ENCODE measurements around the gene PLLP.
A peak's percentile ranks its signal among the peaks of the same experiment; 100 is the strongest.

PLLP gene

GRCh38 chr16:57251352-57251751, 33.1 kb downstream of the PLLP start:
- peaks cover 4% of the 10 kb centered on the region for H3K79me2 ChIP-seq (ENCODE audit: insufficient read depth, low read length)
- H3K9me3 ChIP-seq (ENCODE audit: insufficient read depth, low read depth, low read length) = no peaks in the 10 kb centered on the region
- no peak overlapping the region for H3K4me2 ChIP-seq (ENCODE audit: low read depth, low read length, poor library complexity, severe bottlenecking)
- peaks cover 23% of the 10 kb centered on the region; the same call in 1 of the 2 replicates for H3K36me3 ChIP-seq (ENCODE audit: insufficient read depth, low read length)
- no peak overlapping the region for H3K9ac ChIP-seq (ENCODE audit: low read depth, low read length, poor library complexity, severe bottlenecking)
- no peak overlapping the region for H3K4me3 ChIP-seq (ENCODE audit: low read length, poor library complexity, severe bottlenecking)
- H3F3A ChIP-seq (ENCODE audit: low read depth) = no peaks in the 10 kb centered on the region
- no peaks in the 10 kb centered on the region for H3K27me3 ChIP-seq (ENCODE audit: insufficient read depth, low read length, poor library complexity, severe bottlenecking)
- no peaks in the 10 kb centered on the region for H4K20me1 ChIP-seq (ENCODE audit: insufficient read depth, low read length, poor library complexity, severe bottlenecking)
- no peak overlapping the region for H2AFZ ChIP-seq (ENCODE audit: low read length)
- TF ChIP-seq EZH2phosphoT487 (IDR thresholded peaks at IDR 0.05; ENCODE audit: borderline replicate concordance) = no peak
- no peak for TF ChIP-seq CTCF (conservative IDR thresholded peaks at IDR 0.05; ENCODE audit: low read length)
- H3K4me1 ChIP-seq (ENCODE audit: insufficient read depth, low read length, poor library complexity, severe bottlenecking) = no peaks in the 10 kb centered on the region
- no peaks in the 10 kb centered on the region for H3K9me2 ChIP-seq (replicated peaks; ENCODE audit: low read depth, low read length)

GRCh38 chr16:57245472-57246113, 38.9 kb downstream of the PLLP start:
- Histone ChIP-seq H3K9ac (ENCODE audit: low read depth, low read length, poor library complexity, severe bottlenecking) (peak overlapping the region; percentile 81), H3K4me1 (ENCODE audit: insufficient read depth, low read length, poor library complexity, severe bottlenecking) (peaks cover 14% of the 10 kb centered on the region), H3K4me3 (ENCODE audit: low read length, poor library complexity, severe bottlenecking) (peak overlapping the region; percentile 77)

GRCh38 chr16:57244767-57245471, 39.6 kb downstream of the PLLP start, which contains the start of gene ARL2BP:
Gene ARL2BP (plus strand): TSS chr16:57245259. CDS start chr16:57245368, 109 bp downstream.
- H3K9me3 ChIP-seq (ENCODE audit: insufficient read depth, low read depth, low read length) = no peaks in the 10 kb centered on the region
- peak within 1 kb of the TSS; percentile 96 for H3K4me2 ChIP-seq (ENCODE audit: low read depth, low read length, poor library complexity, severe bottlenecking)
- peaks cover 15% of the 10 kb centered on the region for H3K79me2 ChIP-seq (ENCODE audit: insufficient read depth, low read length)
- no peaks in the 10 kb centered on the region for H4K20me1 ChIP-seq (ENCODE audit: insufficient read depth, low read length, poor library complexity, severe bottlenecking)
- H3K27me3 ChIP-seq (ENCODE audit: insufficient read depth, low read length, poor library complexity, severe bottlenecking) = no peaks in the 10 kb centered on the region
- peak within 1 kb of the TSS; percentile 81 for H3K9ac ChIP-seq (ENCODE audit: low read depth, low read length, poor library complexity, severe bottlenecking)
- H2AFZ ChIP-seq (ENCODE audit: low read length) = peak within 1 kb of the TSS; percentile 86
- H3K4me1 ChIP-seq (ENCODE audit: insufficient read depth, low read length, poor library complexity, severe bottlenecking) = peaks cover 14% of the 10 kb centered on the region
- peak within 1 kb of the TSS; percentile 77 for H3K4me3 ChIP-seq (ENCODE audit: low read length, poor library complexity, severe bottlenecking)
- peaks cover 11% of the 10 kb centered on the region; the same call in 1 of the 2 replicates for H3K36me3 ChIP-seq (ENCODE audit: insufficient read depth, low read length)
- no peaks in the 10 kb centered on the region for H3K9me2 ChIP-seq (replicated peaks; ENCODE audit: low read depth, low read length)
- no peaks in the 10 kb centered on the region for H3F3A ChIP-seq (ENCODE audit: low read depth)
- no peak for TF ChIP-seq EZH2phosphoT487 (IDR thresholded peaks at IDR 0.05; ENCODE audit: borderline replicate concordance)
- peak; percentile 47 for TF ChIP-seq CTCF (conservative IDR thresholded peaks at IDR 0.05; ENCODE audit: low read length)

More at GRCh38 chr16:57245472-57246113, 38.9 kb downstream of the PLLP start:
- Histone ChIP-seq H3K9me2 (replicated peaks; ENCODE audit: low read depth, low read length) (no peaks in the 10 kb centered on the region), H3K36me3 (ENCODE audit: insufficient read depth, low read length) (peaks cover 6% of the 10 kb centered on the region; the same call in 1 of the 2 replicates), H3K27me3 (ENCODE audit: insufficient read depth, low read length, poor library complexity, severe bottlenecking) (no peaks in the 10 kb centered on the region), H3K4me2 (ENCODE audit: low read depth, low read length, poor library complexity, severe bottlenecking) (peak overlapping the region; percentile 74), H3F3A (ENCODE audit: low read depth) (no peaks in the 10 kb centered on the region), H2AFZ (ENCODE audit: low read length) (peak overlapping the region; percentile 85), H4K20me1 (ENCODE audit: insufficient read depth, low read length, poor library complexity, severe bottlenecking) (no peaks in the 10 kb centered on the region), H3K9me3 (ENCODE audit: insufficient read depth, low read depth, low read length) (no peaks in the 10 kb centered on the region), H3K79me2 (ENCODE audit: insufficient read depth, low read length) (peaks cover 15% of the 10 kb centered on the region)
- TF ChIP-seq CTCF (conservative IDR thresholded peaks at IDR 0.05; ENCODE audit: low read length) = no peak
- TF ChIP-seq EZH2phosphoT487 (IDR thresholded peaks at IDR 0.05; ENCODE audit: borderline replicate concordance) = no peak
